GM20431 (cell line): Measurements from ENCODE around the gene NEK2.

Experiments used
- in situ Hi-C: fragments of 300-500 bp; cut with MseI, MboI; formaldehyde crosslinking; loops from one replicate; pipeline ENCODE4 v1.15.0; 2020; ENCODE audit warnings: low sequenced_read_pairs; ENCODE audit not compliant: unreplicated experiment

Gene NEK2

DNA sequence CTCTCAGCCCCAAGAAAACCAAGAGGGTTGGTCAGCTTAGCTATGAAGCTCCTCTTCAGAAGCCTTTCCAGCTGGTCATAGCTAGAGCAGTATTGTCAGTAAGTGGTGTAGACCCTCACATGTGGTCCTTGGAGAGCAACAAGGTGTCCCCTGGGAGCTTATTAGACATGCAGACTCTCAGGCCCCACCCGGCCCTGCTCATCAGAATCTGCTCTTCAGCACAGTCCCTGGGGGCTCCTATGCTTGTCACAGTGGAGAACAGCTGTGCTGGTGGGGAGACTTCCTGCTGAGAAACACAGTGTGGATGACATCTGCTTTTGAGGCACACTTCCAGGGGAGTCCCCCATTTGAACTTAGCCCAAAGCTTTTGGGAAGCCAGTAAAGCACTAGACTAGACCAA, 21.9 kb upstream of the NEK2 start:
- in situ Hi-C loops, result loop anchor here (25.0 kb wide), 2 partner anchors 340 to 765 kb away; partner anchors contain the start of genes DTL and INTS7

DNA sequence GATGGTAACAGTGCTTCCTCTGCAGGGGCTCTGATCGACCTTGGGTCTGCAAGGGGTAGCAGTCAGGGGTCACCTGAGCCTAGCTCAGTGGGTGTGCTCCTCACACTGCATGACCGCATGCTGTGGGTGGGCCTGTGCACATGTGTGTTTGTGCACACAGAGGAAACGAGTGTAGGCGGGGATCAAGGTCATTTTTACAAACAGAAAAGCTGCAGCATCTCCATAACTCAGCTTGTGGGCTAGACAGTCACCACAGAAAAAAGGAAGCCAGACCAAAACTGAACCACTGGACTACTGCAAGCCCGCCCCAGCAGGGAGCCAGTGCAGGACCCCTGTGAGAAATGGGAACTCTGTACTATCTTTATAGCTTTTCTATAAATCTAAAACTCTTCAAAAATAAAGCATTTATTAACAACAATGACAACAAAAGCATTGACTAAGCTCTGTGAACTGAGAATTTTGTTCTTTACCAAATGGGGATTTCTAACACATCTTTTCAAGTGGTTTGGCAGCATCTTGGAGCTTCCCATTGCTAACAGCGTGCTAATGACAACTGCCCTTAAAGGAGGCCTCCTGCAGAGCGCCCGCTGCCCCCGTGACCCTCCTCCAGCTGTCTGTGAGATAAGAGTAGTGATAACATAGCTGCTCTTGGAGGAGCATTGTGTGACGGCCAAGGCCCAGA, 19.9 kb upstream of the NEK2 start:
- in situ Hi-C loops, result loop anchor here (25.0 kb wide), 2 partner anchors 342 to 767 kb away; partner anchors contain the start of genes DTL and INTS7

DNA sequence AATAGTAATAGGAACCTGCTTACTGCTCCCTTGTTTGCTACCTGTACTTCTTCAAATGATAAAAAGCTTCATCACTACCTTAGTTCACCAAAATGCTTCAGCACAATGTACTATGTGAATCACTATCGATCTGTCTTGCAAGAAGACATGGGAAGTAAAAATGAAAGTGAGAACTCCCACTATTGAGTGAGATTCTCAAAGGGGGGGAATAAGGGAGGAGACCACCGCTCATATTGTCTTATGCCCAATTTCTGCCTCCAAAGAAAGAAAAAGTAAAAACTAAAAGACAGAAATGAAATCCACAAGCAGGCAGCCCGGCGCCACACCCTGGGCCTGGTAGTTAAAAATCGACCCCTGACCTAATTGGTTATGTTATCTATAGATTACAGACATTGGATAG, 18.5 kb upstream of the NEK2 start:
- in situ Hi-C loops, result loop anchor here (25.0 kb wide), 2 partner anchors 343 to 768 kb away; partner anchors contain the start of genes DTL and INTS7

DNA sequence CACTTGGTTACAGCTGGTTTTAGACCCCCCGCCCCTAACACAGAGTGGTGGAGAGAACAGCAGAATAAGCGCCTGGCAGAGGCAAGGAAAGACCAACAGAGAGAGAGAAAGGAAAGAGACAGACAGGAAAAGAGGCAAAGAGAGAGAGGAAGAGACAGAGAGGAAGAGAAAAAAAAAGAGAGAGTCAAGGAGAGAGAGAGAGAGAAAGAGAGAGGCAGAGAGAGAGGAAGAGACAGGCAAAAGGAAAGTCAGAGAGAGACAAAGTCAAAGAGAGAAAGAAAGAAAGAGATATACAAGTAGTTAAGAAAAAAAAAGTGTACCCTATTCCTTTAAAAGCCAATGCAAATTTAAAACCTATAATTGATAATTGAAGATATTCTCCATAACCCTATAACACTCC, 13.0 kb upstream of the NEK2 start:
- in situ Hi-C loops, result loop anchor here (25.0 kb wide), 2 partner anchors 349 to 774 kb away; partner anchors contain the start of genes DTL and INTS7

DNA sequence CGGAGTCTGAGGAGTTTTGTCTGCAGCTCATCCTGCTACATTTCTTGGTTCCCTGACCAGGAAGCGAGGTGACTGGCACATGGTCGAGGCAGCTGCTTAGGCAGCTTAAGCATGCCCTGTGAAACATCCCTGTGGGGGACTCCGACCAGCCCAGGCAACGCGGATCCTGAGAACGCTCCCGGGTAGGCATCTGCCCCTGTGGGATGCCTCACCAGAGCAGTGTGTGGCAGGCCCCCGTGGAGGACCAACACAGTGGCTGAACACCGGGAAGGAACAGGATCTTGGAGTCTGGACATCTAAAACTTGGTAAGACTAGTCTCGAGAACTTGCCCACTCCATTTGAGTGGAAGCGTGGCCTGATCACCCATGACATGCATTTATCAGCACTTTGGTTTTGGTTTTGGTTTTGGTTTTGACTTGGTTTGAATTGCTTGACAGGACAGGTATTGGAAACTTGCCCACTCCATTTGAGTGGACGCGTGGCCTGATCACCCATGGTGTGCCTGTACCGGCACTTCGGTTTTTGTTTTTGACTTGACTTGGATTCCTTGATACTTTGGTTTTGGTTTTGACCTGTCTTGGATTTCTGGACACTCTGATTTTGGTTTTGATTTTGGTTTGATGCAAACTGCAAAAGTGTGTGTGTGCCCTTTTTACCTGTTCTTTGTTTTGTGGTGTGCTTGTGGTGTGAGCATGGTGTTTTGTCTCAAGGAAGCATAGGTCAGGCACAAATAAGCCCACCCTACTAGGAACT, 12.2 kb upstream of the NEK2 start:
- in situ Hi-C loops, result loop anchor here (25.0 kb wide), 2 partner anchors 350 to 775 kb away; partner anchors contain the start of genes DTL and INTS7

DNA sequence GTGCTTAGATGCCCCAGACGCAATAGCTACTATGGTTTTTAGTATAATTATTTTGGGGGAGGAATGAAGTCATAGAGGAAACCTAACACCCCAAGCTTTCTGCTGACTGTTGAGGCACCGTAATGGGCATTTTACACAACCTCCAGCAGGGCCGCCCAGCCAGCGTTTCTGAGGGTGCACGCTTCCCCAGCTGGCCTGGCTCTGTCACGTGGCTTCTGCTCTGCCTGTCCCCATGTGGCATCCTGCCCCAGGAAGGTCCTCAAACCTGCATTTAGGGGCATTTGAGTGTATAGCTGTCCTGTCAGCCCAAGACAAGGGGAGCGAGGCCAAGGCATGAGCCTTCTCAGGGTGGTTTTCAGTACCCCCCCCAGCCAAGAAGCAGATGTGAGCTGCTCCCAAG, 10.4 kb upstream of the NEK2 start:
- in situ Hi-C loops, result loop anchor here (25.0 kb wide), 2 partner anchors 351 to 776 kb away; partner anchors contain the start of genes DTL and INTS7

DNA sequence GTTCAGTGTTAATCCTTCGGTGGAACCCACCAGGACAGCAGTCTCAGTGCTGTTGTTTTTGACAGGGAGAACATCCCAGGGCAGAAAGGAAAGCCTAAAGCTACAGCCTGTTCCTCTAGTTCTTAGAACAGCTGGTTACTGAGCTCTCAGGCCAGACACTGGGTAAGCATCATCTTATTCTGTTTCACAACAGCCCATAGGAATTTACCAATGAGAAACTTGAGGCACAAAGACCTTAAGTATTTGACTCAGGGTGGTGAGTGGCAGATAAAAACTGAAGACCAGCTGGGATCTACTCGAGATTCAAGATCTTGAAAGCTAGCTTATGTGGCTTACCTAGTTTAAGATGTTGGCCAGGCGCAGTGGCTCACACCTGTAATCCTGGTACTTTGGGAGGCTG, 9.4 kb upstream of the NEK2 start:
- in situ Hi-C loops, result loop anchor here (25.0 kb wide), 2 partner anchors 353 to 778 kb away; partner anchors contain the start of genes DTL and INTS7

DNA sequence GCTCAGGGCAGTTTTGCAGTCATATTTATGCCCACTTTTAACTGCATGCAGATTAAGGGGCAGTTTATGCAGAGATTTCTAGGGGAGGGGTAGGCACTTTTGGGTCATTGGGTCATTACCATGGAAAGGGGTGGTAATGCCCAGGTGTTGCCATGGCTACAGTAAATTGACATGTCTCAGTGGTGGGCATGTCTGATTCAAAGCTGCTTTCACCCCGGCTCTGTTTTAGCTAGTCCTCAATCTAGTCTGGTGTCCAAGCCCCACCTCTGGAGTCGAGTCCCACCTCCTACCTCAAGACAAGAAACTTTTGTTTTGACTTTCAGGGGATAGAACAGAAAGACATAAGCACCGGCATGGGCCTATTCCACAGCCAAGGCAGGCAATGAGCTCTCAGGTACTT, 8.9 kb upstream of the NEK2 start:
- in situ Hi-C loops, result loop anchor here (25.0 kb wide), 2 partner anchors 353 to 778 kb away; partner anchors contain the start of genes DTL and INTS7

DNA sequence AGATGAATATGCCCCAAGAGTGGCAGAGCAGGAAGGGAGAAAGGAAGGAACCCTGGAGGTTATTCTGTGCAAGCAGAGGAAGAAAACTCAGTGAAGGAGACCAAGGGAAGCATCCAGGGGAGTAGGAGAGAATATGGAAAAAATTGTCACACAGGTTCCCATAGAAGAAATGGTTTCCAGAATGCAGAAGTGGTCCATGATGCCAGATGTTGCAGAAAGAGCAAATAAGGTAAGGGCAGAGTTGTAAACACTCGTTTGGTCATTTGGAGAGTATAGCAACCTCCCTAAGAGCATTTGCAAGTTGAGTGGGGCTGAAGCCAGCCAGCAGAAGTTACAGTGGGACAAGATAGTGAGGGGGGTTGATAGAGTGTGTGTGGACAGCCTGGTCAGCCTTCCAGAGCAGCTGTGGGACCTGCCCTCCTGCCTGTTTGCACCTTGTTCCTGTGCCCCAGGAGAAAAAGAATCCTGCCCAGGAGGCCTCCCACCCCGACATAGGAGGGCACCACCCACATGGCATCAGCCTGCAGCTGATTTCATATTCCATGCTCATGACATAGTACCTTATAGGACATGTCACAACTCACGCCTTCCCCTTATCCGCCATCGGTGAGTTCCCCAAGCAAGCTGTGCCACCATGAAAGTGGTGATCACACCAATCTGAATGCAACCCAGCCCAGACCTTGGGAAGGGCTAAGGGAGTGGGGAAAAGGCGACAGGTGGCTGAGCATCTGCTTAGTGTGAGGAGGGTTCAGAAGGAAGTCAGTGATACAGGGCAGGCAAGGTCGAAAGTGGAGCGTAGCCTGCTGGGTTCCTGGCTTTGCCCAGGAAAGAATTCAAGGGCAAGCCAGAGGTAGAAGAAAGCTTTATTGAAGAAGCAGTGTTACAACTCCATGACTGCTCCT, 8.2 kb upstream of the NEK2 start:
- in situ Hi-C loops, result loop anchor here (25.0 kb wide), 2 partner anchors 354 to 779 kb away; partner anchors contain the start of genes DTL and INTS7

DNA sequence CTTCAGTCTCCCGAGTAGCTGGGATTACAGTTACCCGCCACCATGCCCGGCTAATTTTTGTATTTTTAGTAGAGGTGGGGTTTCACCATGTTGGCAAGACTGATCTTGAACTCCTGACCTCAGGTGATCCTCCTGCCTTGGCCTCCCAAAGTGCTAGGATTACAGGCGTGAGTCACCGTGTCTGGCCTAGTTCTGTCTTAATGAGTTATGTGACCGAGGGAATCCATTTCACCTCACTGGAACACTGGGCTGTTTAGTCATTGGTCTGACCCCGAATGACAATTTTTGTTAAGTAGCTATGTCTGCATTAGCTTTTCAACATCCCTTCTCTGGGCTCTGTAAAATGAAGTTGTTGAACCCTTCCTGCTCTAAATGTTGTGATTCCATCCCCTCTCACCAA, 6.8 kb upstream of the NEK2 start:
- in situ Hi-C loops, result loop anchor here (25.0 kb wide), 2 partner anchors 355 to 780 kb away; partner anchors contain the start of genes DTL and INTS7

DNA sequence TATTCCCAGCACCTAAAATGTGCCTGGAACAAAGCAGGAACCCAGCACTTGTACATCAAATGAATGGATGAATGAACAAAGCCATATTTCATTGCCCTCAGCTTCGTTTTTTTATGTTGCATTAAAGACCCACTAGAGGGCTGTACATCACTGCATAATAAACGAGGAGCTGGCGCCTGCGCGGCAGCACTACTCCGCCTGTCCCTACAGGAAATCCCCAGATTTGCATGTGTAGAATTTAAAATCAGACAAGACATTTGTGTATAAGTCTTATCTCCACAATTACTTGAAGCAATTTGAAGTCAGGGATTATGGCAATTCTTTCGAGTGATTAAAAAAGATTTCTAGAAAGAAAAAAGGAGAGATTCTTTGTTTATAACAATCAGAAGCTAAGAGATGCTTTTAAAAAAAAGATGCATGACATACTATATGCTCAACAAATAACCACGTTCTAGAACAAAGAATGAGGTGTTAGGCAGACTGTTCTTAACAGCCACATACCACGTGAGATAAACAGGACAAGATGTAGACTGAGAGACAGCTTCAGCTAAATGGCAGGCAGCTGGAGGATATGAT, 5.4 kb upstream of the NEK2 start:
- in situ Hi-C loops, result loop anchor here (25.0 kb wide), 2 partner anchors 356 to 781 kb away; partner anchors contain the start of genes DTL and INTS7

DNA sequence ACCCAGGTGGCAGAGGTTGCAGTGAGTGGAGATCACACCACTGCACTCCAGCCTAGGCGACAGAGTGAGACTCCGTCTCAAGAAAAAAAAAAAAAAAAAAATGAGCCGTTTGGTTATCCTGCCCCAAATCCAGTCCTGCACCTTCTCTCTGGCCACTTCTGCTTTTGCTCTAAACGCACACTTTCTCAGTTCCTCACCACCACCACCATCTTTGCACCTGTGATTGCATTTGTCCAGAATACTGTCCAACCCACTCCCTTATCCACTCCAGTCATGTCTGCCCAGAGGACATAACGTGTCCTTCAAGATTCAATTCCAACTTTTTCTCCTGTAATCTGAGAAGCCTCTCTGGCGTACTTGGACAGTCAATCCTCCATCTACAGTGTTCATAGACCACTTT, 2.2 kb upstream of the NEK2 start:
- in situ Hi-C loops, result loop anchor here (25.0 kb wide), 2 partner anchors 360 to 785 kb away; partner anchors contain the start of genes DTL and INTS7

DNA sequence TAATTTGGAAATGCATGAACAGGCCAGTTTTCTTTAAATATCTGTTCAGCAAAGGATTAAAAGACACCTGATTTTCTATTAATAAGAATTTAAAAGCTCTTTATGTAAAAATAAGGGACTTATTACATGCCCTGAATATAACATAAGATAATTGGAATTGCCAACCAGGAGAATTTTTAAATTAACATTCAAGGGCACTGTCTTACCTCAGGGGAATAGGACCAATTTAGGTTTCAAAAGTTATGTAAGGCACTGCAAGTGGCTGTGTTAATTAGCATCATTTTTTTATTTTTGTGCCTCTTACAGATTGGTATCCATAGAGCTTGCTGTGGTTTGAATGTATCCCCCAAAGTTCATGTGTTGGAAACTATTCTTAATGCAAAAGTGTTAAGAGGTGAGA, 1.3 kb upstream of the NEK2 start:
- in situ Hi-C loops, result loop anchor here (25.0 kb wide), 2 partner anchors 361 to 786 kb away; partner anchors contain the start of genes DTL and INTS7

DNA sequence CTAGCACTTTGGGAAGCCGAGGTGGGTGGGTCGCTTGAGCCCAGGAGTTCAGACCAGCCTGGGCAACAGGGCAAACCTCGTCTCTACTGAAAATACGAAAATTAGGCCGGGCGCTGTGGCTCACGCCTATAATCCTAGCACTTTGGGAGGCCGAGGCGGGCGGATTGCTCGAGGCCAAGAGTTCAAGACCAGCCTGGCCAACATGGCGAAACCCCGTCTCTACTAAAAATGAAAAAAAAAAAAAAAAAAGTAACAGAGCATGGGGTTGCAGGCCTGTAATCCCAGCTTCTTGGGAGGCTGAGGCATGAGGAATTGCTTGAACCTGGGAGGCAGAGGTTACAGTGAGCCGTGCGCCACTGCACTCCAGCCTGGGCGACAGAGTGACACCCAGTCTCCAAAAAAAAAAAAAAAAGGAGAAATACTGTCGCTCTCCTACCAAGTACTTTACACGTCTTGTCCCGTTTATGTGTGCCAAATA, 724 bp upstream of the NEK2 start:
- in situ Hi-C loops, result loop anchor here (25.0 kb wide), 2 partner anchors 361 to 786 kb away; partner anchors contain the start of genes DTL and INTS7

DNA sequence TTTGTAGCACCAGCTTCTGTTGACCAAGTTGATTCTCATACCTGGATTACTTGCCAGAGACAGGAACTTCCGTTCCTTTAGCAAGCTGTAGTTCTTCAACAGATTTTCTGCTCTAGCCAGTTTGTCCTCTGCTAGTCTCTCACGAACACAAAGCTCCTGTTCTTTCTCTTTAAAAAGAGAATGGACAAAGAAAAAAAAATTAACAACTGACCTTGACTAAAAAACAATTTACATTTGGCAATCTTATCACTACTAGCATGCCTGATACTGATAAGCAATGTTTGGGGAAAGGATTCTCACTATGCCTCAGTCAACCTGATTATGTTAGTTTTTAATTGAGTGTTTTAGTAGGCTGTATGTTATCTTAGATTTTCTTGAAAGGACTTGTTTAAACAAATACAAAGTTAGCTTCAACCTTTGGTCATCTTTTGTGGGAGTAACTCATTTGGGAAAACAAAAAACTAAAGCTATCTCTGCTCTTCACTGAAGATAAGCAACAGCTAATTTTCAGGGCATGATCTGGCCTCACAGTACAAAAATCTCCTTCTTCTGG, 8.3 kb downstream of the NEK2 start:
- in situ Hi-C loops, result loop anchor here (25.0 kb wide), 1 partner anchor 155 kb away; no protein-coding TSS in a partner anchor

DNA sequence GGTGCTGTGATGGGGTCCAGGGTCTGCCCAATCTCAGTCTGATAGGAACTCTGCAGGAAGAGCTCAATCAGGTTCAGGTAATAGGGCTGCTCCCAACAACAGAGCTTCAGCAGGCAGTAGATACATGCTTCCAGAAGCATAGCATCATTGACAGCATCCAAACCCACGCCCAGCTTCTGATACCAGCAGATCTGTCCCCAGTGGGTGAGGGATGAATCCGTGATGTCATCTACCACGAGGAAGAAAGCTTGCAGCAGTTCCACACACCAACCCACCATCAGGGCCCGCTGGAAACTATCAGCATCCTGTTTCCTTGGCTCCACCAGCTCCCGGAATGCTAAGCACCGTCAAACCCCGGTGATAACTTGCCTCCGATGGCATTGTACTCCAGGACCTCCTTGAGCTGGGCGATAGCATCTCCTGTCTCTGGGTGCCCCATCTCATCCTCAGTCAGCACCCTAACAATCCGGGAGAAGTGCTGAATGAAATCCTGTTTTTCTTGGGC, 14.7 kb downstream of the NEK2 start:
- in situ Hi-C loops, result loop anchor here (25.0 kb wide), 1 partner anchor 148 kb away; no protein-coding TSS in a partner anchor

DNA sequence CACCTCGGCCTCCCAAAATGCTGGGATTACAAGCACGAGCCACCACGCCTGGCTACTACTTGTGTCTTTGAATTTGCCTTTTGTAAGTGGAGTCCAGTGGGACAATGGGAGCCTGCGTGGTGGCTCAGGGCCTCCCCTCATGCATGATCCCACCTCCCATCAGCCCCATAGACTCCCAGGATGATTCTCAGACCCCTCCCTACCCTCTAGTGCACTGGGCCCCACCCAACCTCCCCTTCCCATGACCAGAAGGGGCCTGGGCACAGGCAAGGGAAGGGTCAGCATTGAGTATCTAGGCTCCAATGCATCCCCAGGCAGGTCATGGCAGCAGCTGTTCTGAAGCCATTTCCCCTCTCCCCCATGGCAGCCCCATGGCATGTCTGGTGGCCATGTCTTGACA, 18.7 kb downstream of the NEK2 start:
- in situ Hi-C loops, result loop anchor here (25.0 kb wide), 1 partner anchor 144 kb away; no protein-coding TSS in a partner anchor
